SH-SY5Y (cell line): ENCODE results near the gene TMEM232.

Experiments used
- GATA2 ChIP-seq: IDR thresholded peaks from 2 replicates; pipeline ENCODE4 v1.6.1; 2011; ENCODE audit warnings: mild to moderate bottlenecking, low read depth, low read length
- GATA3 ChIP-seq: IDR thresholded peaks from 2 replicates; pipeline ENCODE4 v1.6.1; 2011; ENCODE audit warnings: low read depth, mild to moderate bottlenecking, low read length, moderate library complexity

- no peak for TF ChIP-seq GATA3
- TF ChIP-seq GATA2, result no peak
Observed at GRCh38 chr5:110638970-110639902, 87.2 kb downstream of the TMEM232 start.
